ENCODE data around the gene NF2. TPM values are rescaled to one million over a fixed set of nuclear protein-coding genes. Genes with fewer than 3 reads are reported as not detected.

Gene NF2
- total and polyA plus RNA-seq, 2 of the 8 experiments (the other 6 are each of a cell fraction or from before 2014, with no cell fraction given), result 17.6 to 53.6 TPM

DNA sequence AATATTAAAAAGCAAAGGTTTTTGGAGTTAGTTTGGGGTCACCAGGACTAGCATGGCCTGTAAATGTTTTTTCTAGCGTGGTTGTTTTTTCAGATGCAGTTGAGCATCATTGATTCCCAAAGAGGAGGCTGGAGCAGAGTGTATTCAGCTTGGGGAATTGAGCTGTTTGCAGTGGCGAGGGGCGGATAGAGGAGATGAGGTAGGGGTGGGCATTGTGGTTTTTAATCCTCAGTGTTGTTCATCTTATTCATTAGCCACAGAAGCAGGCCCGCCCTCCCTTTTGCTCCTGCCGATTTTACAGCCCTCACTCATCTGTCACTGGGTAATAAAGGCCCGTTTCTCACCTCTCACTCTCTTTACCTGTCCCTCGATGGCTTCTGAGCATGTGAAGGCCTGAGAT, 51.4 kb downstream of the NF2 start (continued):
- TF ChIP-seq SIN3A (conservative IDR thresholded peaks at IDR 0.05 in 1 of 2, IDR thresholded peaks at IDR 0.05 in 1 of 2; ENCODE audit: low read depth in 1 of 2, low read length in 2 of 2), result no peak
